Fibroblast of upper back skin (primary cell): Measurements from ENCODE around the gene SCN9A.
A peak's percentile ranks its signal among the peaks of the same experiment; 100 is the strongest.
"Not testable (repeated sequence)": the region's sequence is repeated elsewhere in the genome, so short reads cannot be mapped to it uniquely, and the experiment has no call there.

Experiments
- DNase-seq: peaks from one replicate; pipeline ENCODE4 v3.0.0-alpha.2; 2013

SCN9A gene

DNA sequence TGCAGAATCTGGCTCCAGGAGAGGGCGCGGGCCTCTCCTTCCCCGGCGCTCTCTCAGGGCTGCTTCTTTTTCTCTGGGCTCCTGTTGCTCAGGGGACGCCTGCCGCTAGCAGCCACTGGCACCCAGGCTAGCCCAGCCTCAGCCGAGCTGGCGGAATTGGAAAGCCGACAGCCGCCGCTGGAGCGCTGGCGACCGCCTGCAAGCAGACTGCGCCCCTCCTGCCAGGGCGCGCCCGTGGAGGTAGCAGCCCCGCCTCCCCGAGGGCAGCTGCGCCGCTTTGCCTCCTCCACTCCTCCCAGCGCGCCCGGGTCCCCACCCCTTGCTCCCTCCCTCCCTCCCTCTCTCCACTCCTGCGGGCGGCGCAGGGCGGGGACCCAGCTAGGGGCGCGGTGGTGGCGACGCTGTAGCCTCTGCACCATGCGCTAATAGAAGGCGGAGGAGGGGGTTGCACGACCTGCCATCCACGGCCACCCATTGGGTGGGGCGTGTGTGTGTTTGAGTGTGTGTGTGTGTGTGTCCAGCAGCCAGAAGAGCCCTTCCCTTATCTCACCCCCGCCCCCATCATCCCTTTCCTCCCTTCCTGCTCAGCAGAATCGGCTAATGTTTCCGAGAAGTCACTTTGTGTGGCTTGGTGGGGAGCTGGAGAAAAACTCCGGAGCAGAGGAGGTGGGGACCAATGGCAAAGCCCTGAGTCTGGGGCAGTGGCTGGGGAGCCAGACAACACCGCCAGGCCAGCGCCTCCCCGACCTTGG lies at the start of gene SCN9A:
SCN9A (minus strand) TSS at position 209 of the 752 bp plus-strand sequence. CDS start 64,188 bp downstream, outside the sequence.
- DNase-seq = peak; percentile 65

DNA sequence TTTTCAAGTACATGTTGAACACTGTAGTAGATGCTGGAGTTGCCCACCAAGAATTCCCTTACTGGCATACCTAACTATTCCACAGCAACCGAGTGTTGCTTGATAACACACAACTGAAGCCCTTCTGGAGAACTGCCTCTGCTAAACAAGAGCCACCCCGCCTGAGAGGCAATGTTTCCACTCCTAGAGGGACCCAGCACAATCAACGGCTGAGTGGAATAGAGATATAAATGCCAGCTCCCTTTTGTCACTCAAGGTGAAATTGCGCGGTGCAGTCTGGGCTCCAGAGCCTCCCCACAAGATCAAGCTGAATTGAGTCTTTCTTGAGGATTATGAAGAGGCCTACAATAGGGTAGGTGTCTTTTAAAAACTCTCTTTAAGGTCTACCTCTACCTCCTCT lies 49.1 kb upstream of the SCN9A start:
- DNase-seq = no peak

- peak; percentile 64 for DNase-seq
These were observed 43.8 kb upstream of the SCN9A start for GRCh38 chr2:166419616-166419934.

GRCh38 chr2:166418853-166419615 lies 43.3 kb upstream of the SCN9A start:
- DNase-seq = no peak

GRCh38 chr2:166417669-166418068 lies 41.9 kb upstream of the SCN9A start:
- peak; percentile 58 for DNase-seq

GRCh38 chr2:166413255-166413654 lies 37.5 kb upstream of the SCN9A start:
- DNase-seq = peak; percentile 25

DNA sequence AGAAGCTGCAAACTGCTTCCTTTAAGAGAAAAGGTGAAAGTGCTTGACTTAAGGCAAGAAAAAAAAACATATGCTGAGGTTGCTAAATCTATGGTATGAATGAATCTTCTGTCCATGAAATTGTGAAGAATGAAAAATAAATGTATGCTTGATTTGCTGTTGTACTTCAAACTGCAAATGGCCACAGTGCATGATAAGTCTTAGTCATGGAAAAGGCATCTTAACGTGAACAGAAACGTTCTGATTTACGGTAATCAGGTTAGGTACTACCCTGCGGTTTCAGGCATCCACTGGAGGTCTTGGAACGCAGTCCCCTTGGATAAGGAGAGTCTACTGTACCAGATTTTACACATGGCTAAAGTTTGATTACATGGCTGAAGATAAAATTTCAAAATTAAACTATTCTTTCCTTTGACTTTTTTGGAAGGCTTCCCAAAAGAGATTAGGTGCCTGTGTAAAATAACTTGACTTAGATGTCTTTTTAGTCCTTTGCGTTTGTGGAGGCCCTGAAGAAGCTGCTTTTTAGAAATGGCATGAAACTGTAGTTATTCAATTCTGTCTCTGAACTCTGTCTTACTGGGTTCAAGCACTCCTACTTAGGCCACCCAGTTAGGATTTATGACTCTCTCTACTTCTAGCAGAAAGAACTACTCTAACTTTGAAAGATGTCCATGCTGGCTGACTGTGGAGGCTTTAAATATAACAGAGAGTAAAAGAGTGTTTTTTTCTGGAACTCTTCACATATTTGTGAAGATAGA lies 35.9 kb upstream of the SCN9A start:
- DNase-seq = peak; percentile 91

- DNase-seq = peak; percentile 95
These were observed 35.2 kb upstream of the SCN9A start for GRCh38 chr2:166410828-166411472.

DNA sequence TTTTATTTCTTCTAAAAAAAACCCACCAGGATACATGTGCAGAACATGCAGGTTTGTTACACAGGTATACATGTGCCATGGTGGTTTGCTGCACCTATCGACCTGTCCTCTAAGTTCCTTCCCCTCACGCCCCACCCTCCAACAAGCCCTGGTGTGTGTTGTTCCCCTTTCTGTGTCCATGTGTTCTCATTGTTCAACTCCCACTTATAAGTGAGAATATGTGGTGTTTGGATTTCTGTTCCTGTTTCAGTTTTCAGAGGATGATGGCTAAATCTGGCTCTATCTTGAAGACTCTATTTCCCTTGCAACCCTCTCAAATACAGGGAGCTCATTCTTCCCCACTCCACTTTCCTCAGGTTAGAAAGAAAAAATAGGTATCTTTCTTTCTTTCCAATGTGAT lies 32.0 kb upstream of the SCN9A start:
- not testable (repeated sequence) for DNase-seq

GRCh38 chr2:166406374-166406773 lies 30.6 kb upstream of the SCN9A start:
- DNase-seq = no peak

DNA sequence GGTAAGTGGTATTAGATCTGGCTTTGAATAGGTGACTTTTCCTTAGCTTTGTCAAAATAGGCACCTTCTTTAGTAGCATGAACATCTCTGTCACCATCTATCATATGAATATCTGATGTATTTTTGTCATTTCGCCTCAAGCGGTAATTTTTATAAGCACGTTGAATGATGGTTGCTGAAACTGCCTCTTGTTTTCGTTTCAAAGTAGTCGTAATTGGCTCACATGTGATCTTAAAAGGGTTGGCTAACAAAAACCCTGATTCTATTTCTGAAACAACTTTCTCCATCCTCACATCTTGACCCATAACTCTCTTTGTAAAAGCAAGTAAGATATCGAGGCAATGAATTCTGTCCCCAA lies 29.8 kb upstream of the SCN9A start:
- no peak for DNase-seq

DNA sequence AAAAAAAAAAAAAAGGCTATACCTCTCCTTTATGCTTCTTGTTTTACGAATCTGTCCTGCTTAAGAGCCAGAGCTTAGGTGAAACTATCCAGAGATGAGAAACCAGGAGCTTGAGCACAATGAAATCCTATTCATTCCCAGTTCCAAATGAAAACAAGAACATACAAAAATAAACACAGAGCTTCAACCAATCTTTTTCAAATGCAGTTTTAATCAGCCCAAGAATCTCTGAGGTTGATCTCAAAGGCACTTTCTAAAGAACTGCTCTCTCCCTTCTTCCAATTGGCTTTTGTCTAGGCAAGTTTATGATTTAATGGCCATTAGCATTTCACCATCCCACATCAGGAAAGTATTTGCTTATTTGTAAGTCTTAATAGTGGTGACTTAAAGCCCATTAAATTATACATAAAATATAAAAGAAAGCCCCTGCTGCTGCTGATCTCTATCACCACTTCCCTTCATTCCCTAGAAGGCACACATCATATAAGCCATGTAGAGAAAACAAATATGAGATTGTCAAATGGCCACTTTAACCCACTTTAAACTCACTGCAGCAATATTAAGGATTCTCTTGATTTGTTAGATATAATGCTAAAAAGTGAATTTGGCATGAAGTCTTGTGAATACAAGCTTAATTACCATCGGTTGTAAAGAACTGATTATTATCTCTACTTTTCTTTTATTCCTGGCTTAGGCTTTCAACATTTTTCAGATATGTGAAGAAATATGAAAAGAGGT lies 29.3 kb upstream of the SCN9A start:
- no peak for DNase-seq

DNA sequence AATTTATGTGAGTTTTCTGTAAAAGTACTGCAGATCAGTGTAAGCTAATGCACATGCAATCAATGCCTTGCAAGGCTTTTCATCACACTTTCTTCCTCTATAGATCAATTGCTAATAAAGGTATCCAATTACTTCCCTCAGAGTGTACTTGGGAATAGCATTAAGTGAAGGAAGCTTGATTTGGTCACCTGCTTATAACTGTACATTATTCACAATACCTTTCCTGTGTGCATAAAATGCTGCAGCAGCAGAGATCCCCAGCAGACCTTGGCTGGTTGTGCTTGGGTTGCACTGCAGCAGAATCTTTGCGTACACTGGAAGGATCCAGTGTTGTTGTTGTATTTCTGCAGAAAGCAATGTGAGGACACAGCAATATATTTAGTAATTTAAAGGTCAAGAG lies 18.5 kb upstream of the SCN9A start:
- DNase-seq = no peak

DNA sequence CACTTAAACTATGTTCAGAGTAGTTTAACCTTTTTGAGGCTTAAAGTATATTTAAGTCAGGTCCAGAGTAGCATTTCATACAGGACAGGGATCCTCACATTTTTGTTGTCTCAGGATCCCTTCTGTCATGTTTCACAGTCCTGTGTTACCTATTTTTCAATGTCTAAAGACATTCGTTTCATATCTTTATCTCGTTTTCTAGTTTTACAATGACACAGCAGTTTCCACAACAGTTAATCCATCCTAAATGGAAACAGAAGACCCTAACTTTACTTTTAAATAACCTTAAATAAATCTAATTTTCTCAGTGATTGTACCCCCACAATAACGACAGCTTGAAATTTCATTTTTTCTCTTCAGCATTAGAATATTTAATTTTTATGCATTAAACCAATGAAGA lies 17.3 kb upstream of the SCN9A start:
- DNase-seq = no peak

GRCh38 chr2:166388481-166389070 lies 12.8 kb upstream of the SCN9A start:
- DNase-seq = no peak

DNA sequence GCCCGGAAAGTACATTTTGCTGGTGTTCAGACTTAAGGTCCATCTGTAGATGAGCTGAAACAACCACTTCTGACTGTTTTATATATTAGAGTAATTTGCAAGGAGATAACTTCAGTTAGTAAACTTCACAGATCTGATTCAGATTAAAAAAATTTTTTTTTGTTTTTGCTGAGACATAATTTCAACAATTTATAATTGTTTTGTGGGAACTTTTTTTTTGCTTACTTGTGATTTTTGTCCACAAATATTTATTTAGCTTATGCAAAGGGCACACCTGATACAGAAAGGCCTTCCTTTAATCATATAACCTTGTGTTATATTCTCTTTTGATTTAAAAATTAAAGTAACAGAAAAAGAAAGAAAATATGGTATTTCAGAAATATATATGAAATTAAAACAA lies 9.6 kb upstream of the SCN9A start:
- DNase-seq = no peak

DNA sequence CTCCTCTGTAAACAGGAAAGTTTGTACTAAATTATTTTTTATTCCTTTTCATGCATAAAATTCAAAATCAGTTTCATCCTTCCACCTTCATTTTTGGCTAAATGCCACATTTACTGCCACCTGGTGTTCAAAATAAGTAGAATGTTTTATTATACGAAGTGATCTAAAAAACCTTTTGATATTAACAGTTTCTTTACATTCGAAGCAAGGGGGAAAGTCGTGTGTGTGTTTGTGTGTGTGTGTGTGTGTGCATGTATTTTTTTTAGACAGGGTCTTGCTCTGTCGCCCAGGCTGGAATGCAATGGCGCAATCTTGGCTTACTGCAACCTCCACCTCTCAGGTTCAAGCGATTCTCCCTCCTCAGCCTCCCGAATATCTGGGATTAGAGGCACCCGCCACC lies 9.0 kb upstream of the SCN9A start:
- DNase-seq = peak; percentile 53

DNA sequence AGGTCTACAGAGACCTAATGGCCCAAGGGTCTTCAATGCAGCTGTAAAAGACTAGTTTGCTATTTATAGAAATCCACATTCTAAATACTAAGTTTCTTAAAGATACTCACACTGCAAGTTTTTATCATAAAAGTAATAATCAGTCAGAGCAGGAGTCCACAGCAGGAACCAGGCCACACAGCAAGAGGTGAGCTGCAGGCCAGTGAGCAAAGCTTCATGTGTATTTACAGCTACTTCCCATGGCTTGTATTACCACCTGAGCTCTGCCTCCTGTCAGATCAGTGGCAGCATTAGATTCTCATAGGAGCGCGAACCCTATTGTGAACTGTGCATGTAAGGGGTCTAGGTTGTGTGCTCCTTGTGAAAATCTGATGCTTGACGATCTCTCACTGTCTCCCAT lies 6.7 kb upstream of the SCN9A start:
- no peak for DNase-seq

DNA sequence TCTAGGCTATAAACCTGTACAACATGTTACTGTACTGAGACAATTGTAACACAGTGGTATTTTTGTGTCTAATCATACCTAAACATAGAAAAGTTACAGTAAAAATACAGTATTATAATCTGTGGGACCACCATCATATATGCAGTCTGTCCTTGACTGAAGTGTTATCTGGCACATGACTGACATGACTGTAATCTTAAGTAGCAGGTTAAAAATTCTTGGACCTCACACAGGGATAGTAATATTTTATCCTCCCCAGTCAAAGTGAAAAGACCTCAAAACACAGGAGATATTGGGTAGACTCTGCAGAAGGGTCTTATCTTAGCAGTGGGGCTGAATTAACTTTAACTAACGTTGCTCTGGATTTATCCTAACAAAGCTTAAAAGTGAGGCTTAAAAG lies 4.9 kb upstream of the SCN9A start:
- no peak for DNase-seq

DNA sequence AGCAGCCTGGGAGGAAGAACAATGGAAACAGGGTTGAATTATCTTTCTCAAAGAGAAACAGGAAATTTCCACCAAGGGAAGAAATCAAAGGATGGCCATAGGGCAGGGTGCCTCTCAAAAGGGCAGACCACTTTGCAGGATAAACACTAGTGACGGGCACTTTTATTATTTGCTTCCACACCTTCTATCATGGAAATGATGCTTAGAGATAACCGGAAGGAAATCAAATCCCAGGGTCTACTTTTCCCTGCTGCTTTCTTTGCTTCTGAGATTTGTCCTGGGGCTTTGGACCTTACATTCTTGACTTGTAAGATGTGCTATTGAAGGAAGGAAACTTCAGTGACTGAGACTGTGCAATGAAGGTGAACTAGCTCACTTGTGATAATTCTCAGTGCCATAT lies 1.1 kb upstream of the SCN9A start:
- DNase-seq = no peak

DNA sequence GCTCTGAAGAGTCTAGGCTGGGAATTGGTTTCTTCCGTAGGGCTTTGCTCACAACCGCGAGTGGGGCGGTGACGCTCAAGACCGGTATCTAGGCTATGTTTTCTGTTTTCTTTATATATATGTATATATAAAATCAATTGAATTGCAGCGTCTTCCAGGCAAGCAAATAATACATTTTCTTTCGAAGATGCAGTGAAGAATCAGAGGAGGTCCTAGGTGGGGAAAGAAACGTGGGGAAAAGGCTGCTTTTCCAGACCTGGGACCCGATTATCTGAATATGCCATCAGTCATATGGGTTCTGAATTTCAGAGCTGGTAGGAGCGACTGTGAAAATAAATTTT lies 714 bp upstream of the SCN9A start:
- no peak for DNase-seq

DNA sequence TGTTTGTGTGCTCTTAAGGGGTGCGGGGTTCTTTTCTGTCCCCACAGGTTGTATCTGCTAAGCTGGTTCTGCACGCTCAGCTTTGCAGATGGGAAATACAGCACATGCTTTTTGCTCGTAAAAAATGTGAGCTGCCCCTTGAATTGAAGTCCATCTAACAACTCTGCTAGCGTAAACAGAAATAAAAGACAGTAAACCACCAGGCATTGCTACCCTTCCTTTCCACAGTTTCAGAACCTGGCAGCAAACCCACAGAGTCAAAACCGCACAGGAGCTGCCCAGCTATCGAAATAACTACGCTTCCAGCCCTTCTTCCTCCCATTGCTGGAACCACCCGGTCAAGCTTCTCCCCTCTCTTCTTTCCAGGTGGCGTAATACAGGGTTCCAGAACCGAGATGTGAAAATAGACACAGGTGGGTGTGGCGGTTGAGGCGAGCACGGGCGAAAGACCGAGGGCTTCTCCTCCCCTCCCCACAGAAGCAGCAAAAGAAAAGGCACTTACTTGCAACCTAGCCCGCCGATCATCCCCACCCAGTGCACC lies 479 bp downstream of the SCN9A start:
- DNase-seq = no peak
